Measurements from ENCODE around the gene PLB1. TPM values are rescaled to one million over a fixed set of nuclear protein-coding genes. Genes with fewer than 3 reads are reported as not detected.
"Not testable (repeated sequence)": the region's sequence is repeated elsewhere in the genome, so short reads cannot be mapped to it uniquely, and the experiment has no call there.

The PLB1 gene
- total RNA-seq, 1 donor from 2014 or later: 2.2 TPM

GRCh38 chr2:28545590-28546200 is 49.8 kb downstream of the PLB1 start:
- no peak overlapping the region for H3K4me3 Mint-ChIP-seq
- no peak for DNase-seq (ENCODE audit: low spot score in 2 of 2, unreplicated experiment in 2 of 2)
- H3K4me1 Mint-ChIP-seq: peaks cover 23% of the 10 kb centered on the region
- no peak overlapping the region for H3K27ac Mint-ChIP-seq
- TF ChIP-seq CTCF (IDR thresholded peaks at IDR 0.05; ENCODE audit: unreplicated experiment): no peak
- H3K36me3 Mint-ChIP-seq: no peaks in the 10 kb centered on the region
- no peaks in the 10 kb centered on the region for H3K27me3 Mint-ChIP-seq (ENCODE audit: low read depth)
- no peaks in the 10 kb centered on the region for H3K9me3 Mint-ChIP-seq

GRCh38 chr2:28546242-28546641 is 50.4 kb downstream of the PLB1 start:
- Mint-ChIP-seq H3K36me3 (no peaks in the 10 kb centered on the region), H3K27ac (no peak overlapping the region), H3K27me3 (ENCODE audit: low read depth) (no peaks in the 10 kb centered on the region), H3K9me3 (no peaks in the 10 kb centered on the region), H3K4me1 (peaks cover 23% of the 10 kb centered on the region), H3K4me3 (no peak overlapping the region)
- no peak for TF ChIP-seq CTCF (IDR thresholded peaks at IDR 0.05; ENCODE audit: unreplicated experiment)
- DNase-seq (ENCODE audit: low spot score in 2 of 2, unreplicated experiment in 2 of 2): no peak

- no peak for TF ChIP-seq CTCF (IDR thresholded peaks at IDR 0.05; ENCODE audit: unreplicated experiment)
- H3K4me3 Mint-ChIP-seq: no peak overlapping the region
- no peaks in the 10 kb centered on the region for H3K27me3 Mint-ChIP-seq (ENCODE audit: low read depth)
- peaks cover 23% of the 10 kb centered on the region for H3K4me1 Mint-ChIP-seq
- H3K36me3 Mint-ChIP-seq: no peaks in the 10 kb centered on the region
- no peaks in the 10 kb centered on the region for H3K9me3 Mint-ChIP-seq
- no peak for DNase-seq (ENCODE audit: low spot score in 2 of 2, unreplicated experiment in 2 of 2)
- H3K27ac Mint-ChIP-seq: no peak overlapping the region
Observed at GRCh38 chr2:28547223-28547860, 51.5 kb downstream of the PLB1 start.

- no peak overlapping the region for H3K4me3 Mint-ChIP-seq
Observed at GRCh38 chr2:28547906-28548600, 52.2 kb downstream of the PLB1 start.

GRCh38 chr2:28550345-28550744 is 54.5 kb downstream of the PLB1 start:
- not testable (repeated sequence) for DNase-seq (ENCODE audit: low spot score in 2 of 2, unreplicated experiment in 2 of 2); H3K4me3 Mint-ChIP-seq; H3K4me1 Mint-ChIP-seq; H3K9me3 Mint-ChIP-seq; H3K27me3 Mint-ChIP-seq (ENCODE audit: low read depth); H3K36me3 Mint-ChIP-seq; H3K27ac Mint-ChIP-seq

More at GRCh38 chr2:28547906-28548600, 52.2 kb downstream of the PLB1 start:
- H3K27ac Mint-ChIP-seq: no peak overlapping the region
- TF ChIP-seq CTCF (IDR thresholded peaks at IDR 0.05; ENCODE audit: unreplicated experiment): no peak
- no peaks in the 10 kb centered on the region for H3K27me3 Mint-ChIP-seq (ENCODE audit: low read depth)
- peaks cover 23% of the 10 kb centered on the region for H3K4me1 Mint-ChIP-seq
- no peak for DNase-seq (ENCODE audit: low spot score in 2 of 2, unreplicated experiment in 2 of 2)
- H3K9me3 Mint-ChIP-seq: no peaks in the 10 kb centered on the region
- H3K36me3 Mint-ChIP-seq: no peaks in the 10 kb centered on the region

Data from mesothelial cell of epicardium (in vitro differentiated cells).